Right atrium auricular region (tissue), 2 donors: ENCODE results near the gene KCNMA1. TPM values are rescaled to one million over a fixed set of nuclear protein-coding genes. Genes with fewer than 3 reads are reported as not detected.

Experiments used
- DNase-seq: peaks from one replicate; pipeline ENCODE4 v3.0.0-alpha.2; 2019; ENCODE audit warnings: low spot score
- H3K27ac ChIP-seq, 2 donors: fragments of 200-600 bp; sonication (generic); 1 replicate in 1 of 2; 2 replicates in 1 of 2; pipeline ENCODE4 v1.5.1; 2016 to 2019
- H3K27me3 ChIP-seq, 2 donors: fragments of 200-600 bp; sonication (generic); one replicate each; pipeline versions ENCODE4 v1.5.1 to v1.6.0; 2017 to 2019
- H3K36me3 ChIP-seq: fragments of 200-600 bp; sonication (generic); one replicate; pipeline ENCODE4 v1.5.1; 2016
- H3K4me1 ChIP-seq, 2 donors: fragments of 200-600 bp; sonication (generic); one replicate each; pipeline versions ENCODE4 v1.5.1 to v1.6.0; 2017 to 2019
- H3K4me3 ChIP-seq, 2 donors: fragments of 200-600 bp; sonication (generic); 1 replicate in 1 of 2; 2 replicates in 1 of 2; pipeline ENCODE4 v1.5.1; 2017 to 2019; ENCODE audit warnings: mild to moderate bottlenecking in 1 of 2, moderate library complexity in 1 of 2
- H3K9me3 ChIP-seq, 2 donors: fragments of 200-600 bp; sonication (generic); one replicate each; pipeline ENCODE4 v1.5.1; 2019
- CTCF ChIP-seq, 2 donors: fragments of 200-600 bp; sonication (generic); IDR thresholded peaks; one replicate each; pipeline ENCODE4 v1.5.1; 2019; ENCODE audit warnings: antibody characterized with exemption in 2 of 2
- total RNA-seq, 2 donors: library from RNA; depleted of rRNA; stranded (reverse); fragments of >200 nt; gene quantifications; one replicate each; pipeline ENCODE4 v1.1.0, GENCODE V29; 2016

KCNMA1 gene
- total RNA-seq, 2 donors from 2014 or later, result 2.3 to 3.5 TPM

GRCh38 chr10:77240706-77241349 is 396.8 kb downstream of the KCNMA1 start:
- no peak for TF ChIP-seq CTCF (IDR thresholded peaks at IDR 0.05)
- H3K4me3 ChIP-seq, result no peak overlapping the region
- peak overlapping the region in 1 of 2 donors; percentile 23 for H3K27ac ChIP-seq
- no peaks in the 10 kb centered on the region for H3K36me3 ChIP-seq
- DNase-seq, result no peak
- H3K9me3 ChIP-seq, result no peaks in the 10 kb centered on the region
- peaks cover 0 to 3% of the 10 kb centered on the region in 2 donors for H3K27me3 ChIP-seq
- peaks cover 0 to 9% of the 10 kb centered on the region in 2 donors for H3K4me1 ChIP-seq

- Histone ChIP-seq H3K27ac (no peak overlapping the region), H3K4me3 (no peak overlapping the region), H3K27me3 (no peaks in the 10 kb centered on the region), H3K4me1 (peaks cover 0 to 9% of the 10 kb centered on the region in 2 donors), H3K9me3 (no peaks in the 10 kb centered on the region), H3K36me3 (no peaks in the 10 kb centered on the region)
- no peak for DNase-seq
- no peak for TF ChIP-seq CTCF (IDR thresholded peaks at IDR 0.05)
These were observed 397.5 kb downstream of the KCNMA1 start for GRCh38 chr10:77240041-77240652.

- no peak for TF ChIP-seq CTCF (IDR thresholded peaks at IDR 0.05)
- H3K4me1 ChIP-seq, result no peaks in the 10 kb centered on the region
- no peaks in the 10 kb centered on the region for H3K9me3 ChIP-seq
- H3K27me3 ChIP-seq, result no peaks in the 10 kb centered on the region
- no peak overlapping the region for H3K4me3 ChIP-seq
- H3K36me3 ChIP-seq, result no peaks in the 10 kb centered on the region
- no peak overlapping the region for H3K27ac ChIP-seq
- no peak for DNase-seq
These were observed 400.5 kb downstream of the KCNMA1 start for GRCh38 chr10:77237120-77237519.

- Histone ChIP-seq H3K4me3 (no peak overlapping the region), H3K36me3 (no peaks in the 10 kb centered on the region), H3K27me3 (no peaks in the 10 kb centered on the region), H3K9me3 (no peaks in the 10 kb centered on the region), H3K27ac (no peak overlapping the region), H3K4me1 (no peaks in the 10 kb centered on the region)
- no peak for DNase-seq
- no peak for TF ChIP-seq CTCF (IDR thresholded peaks at IDR 0.05)
These were observed 400.9 kb downstream of the KCNMA1 start for GRCh38 chr10:77236700-77237099.

- H3K4me1 ChIP-seq, result no peaks in the 10 kb centered on the region
- no peak for DNase-seq
- H3K36me3 ChIP-seq, result no peaks in the 10 kb centered on the region
- no peaks in the 10 kb centered on the region for H3K9me3 ChIP-seq
- H3K27ac ChIP-seq, result no peak overlapping the region
- no peak overlapping the region for H3K4me3 ChIP-seq
- H3K27me3 ChIP-seq, result no peaks in the 10 kb centered on the region
- no peak for TF ChIP-seq CTCF (IDR thresholded peaks at IDR 0.05)
These were observed 401.6 kb downstream of the KCNMA1 start for GRCh38 chr10:77236029-77236428.
